ENCODE measurements around the gene VKORC1.

The VKORC1 gene

GRCh38 chr16:31107465-31107867 lies 12.9 kb upstream of the VKORC1 start:
- no peak for DNase-seq (ENCODE audit: low read depth)

GRCh38 chr16:31106509-31107464 lies 12.2 kb upstream of the VKORC1 start:
- DNase-seq (ENCODE audit: low read depth): no peak

GRCh38 chr16:31105677-31106213 lies 11.1 kb upstream of the VKORC1 start:
- DNase-seq (ENCODE audit: low read depth): peak; percentile 74

- DNase-seq (ENCODE audit: low read depth): peak; percentile 55
These were observed 6.5 kb upstream of the VKORC1 start for GRCh38 chr16:31100876-31101641.

GRCh38 chr16:31099860-31100638 lies 5.5 kb upstream of the VKORC1 start:
- DNase-seq (ENCODE audit: low read depth): peak; percentile 50

- DNase-seq (ENCODE audit: low read depth): no peak
These were observed 541 bp downstream of the VKORC1 start for GRCh38 chr16:31094088-31094423.

GRCh38 chr16:31093132-31093703 lies 1.4 kb downstream of the VKORC1 start:
- DNase-seq (ENCODE audit: low read depth): peak; percentile 57

GRCh38 chr16:31092330-31092729 lies 2.3 kb downstream of the VKORC1 start:
- DNase-seq (ENCODE audit: low read depth): peak; percentile 78

- DNase-seq (ENCODE audit: low read depth): peak; percentile 64
These were observed 4.1 kb downstream of the VKORC1 start for GRCh38 chr16:31090540-31090939.

- DNase-seq (ENCODE audit: low read depth): no peak
These were observed 5.4 kb downstream of the VKORC1 start for GRCh38 chr16:31089199-31089598.

GRCh38 chr16:31088459-31089183 lies 6.0 kb downstream of the VKORC1 start, which contains the start of gene PRSS53:
Gene PRSS53 (minus strand): TSS chr16:31088943. CDS start chr16:31088809, 134 bp downstream.
- no peak for DNase-seq (ENCODE audit: low read depth)

GRCh38 chr16:31087971-31088370 lies 6.6 kb downstream of the VKORC1 start:
- no peak for DNase-seq (ENCODE audit: low read depth)

GRCh38 chr16:31087481-31087880 lies 7.1 kb downstream of the VKORC1 start:
- DNase-seq (ENCODE audit: low read depth): no peak

- no peak for DNase-seq (ENCODE audit: low read depth)
These were observed 8.0 kb downstream of the VKORC1 start for GRCh38 chr16:31086629-31086906.

GRCh38 chr16:31085873-31086628 lies 8.5 kb downstream of the VKORC1 start:
- DNase-seq (ENCODE audit: low read depth): no peak

GRCh38 chr16:31085411-31085810 lies 9.2 kb downstream of the VKORC1 start:
- peak; percentile 35 for DNase-seq (ENCODE audit: low read depth)

- no peak for DNase-seq (ENCODE audit: low read depth)
These were observed 9.9 kb downstream of the VKORC1 start for GRCh38 chr16:31084584-31085302.

GRCh38 chr16:31083981-31084380 lies 10.6 kb downstream of the VKORC1 start:
- no peak for DNase-seq (ENCODE audit: low read depth)

GRCh38 chr16:31083556-31083955 lies 11.0 kb downstream of the VKORC1 start:
- DNase-seq (ENCODE audit: low read depth): no peak

- DNase-seq (ENCODE audit: low read depth): peak; percentile 36
These were observed 11.5 kb downstream of the VKORC1 start for GRCh38 chr16:31083081-31083480.

All from amniotic epithelial cell (primary cell).